GM19395 (cell line): ENCODE results near the gene PSME3IP1.

Source experiments
- ATAC-seq: cut with Tn5 transposase; IDR thresholded peaks from one replicate; pipeline ENCODE4 v1.9.1; 2021; ENCODE audit warnings: mild to moderate bottlenecking, moderate library complexity; ENCODE audit not compliant: unreplicated experiment

Gene PSME3IP1

DNA sequence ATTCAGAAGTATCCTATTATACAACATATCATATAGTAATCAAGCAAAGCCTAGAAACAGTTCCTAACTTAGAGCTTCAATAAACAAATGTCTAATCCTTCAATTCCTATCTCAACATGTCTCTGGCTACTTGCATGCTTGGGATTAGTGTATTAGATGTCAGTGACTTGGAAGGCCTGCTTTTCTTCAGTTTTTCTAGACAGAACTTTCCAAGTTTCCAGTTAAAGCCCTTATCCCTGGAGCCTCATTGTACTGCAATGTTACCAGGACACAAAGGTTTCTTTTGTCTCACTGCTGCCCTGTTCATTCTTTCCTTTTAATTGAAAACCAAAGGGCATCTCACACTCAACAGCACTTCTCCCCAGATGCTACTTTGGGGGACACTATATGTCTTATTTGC, 16.5 kb downstream of the PSME3IP1 start:
- no peak for ATAC-seq

DNA sequence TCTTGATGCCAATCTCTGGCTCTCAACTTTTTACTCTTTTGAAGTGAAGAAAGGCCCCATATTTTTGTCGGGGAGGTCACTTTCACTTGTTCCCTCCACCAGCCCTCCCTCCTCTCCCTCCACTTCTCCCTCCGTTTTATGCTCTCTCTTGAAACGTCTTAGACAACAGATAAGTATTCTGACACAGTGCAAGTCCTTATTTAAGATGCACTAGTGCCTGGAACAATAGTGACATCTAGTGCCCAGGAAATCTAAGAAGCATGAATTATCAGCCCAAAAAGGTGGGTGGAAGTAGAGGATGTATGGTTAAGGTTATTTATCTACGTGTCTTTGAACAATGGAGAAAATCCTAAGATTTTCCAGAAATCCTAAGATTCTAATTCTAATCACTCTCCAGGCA, 17.9 kb downstream of the PSME3IP1 start:
- no peak for ATAC-seq

DNA sequence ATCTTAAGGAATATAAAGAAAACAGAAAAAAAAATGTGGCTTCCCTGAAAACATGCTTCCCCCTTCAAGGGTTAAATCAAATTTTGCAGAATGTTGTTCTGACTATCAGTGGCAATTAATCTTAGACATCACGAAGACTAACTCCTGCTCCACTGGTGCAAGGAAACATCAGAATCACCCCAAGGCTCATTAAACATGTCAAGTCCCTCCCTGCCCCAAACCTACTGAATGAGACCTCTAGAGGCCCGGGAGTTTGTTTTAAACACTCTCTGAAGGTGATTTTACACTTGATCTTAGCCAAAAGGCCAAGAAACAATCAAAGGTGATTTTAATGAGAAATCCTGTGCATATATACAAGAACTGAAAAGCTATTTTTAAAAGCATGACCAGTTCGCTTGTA, 18.3 kb downstream of the PSME3IP1 start:
- no peak for ATAC-seq

DNA sequence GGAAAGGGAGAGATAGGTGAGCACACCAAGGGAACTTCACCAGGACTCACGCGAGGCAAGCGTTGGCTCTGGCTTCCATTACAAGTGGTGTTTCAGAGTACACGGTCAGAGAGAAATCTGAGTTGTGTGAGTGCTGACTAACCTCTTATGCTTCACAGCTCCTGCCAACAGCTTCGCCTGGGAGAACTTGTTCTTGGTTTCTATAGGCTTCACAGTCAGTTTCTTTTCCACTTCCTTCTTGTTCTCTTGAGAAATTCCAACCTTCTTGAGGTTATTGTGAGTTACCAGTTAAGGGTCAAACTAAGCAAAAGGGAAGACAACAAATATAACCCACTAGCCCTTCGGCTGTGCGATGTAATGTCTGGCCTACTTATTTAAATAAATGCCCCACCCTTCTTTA, 18.9 kb downstream of the PSME3IP1 start:
- ATAC-seq: no peak

DNA sequence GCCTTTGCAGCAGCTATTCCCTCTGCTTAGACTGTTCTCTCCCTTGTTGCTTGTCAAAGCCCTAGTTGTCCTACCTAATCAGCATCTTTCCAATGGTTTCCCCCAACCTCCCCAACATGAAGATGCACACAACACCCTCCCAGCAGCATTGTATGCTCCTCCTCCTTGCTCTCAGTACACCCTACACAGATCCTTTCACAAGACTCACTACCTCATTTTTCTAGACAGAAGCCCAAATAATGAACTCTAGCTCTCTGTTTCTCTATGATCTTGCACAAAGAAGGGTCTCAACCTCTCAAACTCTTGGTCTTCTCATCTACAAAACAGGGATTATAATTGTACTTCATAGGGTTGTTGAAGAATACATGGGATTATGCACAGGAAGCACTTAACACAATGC, 19.4 kb downstream of the PSME3IP1 start:
- ATAC-seq: no peak

DNA sequence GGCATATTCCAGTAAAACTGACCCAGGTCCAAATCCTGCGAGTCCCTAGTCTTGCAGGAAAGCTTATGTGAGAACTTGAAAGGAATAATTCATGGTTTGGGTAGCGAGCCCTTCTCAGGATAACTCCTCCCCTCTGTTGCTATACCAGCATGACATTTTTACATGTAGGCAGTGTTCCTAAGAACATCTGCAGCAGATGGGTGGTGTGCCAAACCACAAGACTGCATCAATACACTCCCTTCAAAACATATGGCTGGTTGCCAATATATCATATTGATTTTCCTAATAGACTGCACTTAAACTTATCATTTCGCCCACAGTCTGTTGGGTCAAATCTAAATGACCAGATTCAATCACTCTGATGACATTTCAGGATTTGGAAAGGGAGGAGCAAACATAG, 19.9 kb downstream of the PSME3IP1 start:
- no peak for ATAC-seq

DNA sequence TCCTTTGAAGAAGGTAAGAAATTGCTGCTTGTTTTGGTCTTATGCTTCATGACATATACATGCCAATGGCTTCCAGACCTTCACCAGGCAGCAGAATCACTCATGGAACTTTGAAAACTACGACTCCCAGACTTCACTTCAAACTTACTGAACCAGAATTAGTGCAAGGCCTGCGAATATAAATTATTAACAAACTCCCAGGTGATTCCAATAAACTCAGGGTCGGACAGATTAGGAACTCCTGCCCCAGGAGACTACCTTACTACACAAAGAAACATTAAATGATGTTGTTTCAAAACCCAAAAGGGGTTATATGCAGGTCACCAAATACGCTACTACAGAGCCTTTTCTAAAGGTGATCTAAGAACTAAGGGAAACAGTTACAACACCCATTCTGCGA, 20.4 kb downstream of the PSME3IP1 start:
- no peak for ATAC-seq

DNA sequence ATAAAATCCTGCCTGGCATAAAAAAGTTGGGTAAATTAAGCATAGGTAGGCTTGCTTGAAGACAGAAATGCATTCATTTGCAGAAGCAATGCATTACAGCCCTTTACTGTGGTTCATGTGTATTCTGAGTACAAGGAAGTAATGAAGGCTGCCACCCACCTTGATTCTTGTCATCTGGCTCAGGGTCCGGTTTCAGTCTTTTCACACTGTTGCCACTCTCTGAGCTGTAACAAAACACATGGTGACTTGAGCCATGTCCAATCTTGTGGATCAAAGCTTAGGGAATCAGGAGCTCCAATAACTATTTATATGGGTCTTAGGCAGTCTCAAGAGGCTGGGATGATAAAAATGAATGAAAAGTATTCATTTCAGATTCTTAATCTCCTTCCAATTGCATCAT, 22.0 kb downstream of the PSME3IP1 start:
- no peak for ATAC-seq

DNA sequence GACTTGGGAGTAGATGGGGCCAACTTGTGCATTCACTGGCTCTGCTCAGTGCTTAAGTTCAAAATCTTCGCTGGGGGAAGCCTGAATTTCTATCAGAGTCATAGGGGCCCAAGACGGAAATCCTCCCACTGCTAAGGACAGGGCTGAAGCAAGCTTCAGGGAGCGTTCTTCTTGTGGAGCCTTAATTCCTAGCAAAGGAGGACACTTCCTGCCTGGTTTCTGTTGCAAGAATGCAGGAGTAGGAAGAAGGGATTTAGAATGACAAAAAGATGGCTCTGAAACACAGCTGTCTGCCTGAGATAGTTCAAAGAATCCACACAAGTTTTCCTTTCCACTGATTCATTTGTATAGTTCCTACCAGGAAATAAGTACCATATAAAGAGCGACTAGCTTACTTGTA, 26.4 kb downstream of the PSME3IP1 start:
- ATAC-seq: no peak

DNA sequence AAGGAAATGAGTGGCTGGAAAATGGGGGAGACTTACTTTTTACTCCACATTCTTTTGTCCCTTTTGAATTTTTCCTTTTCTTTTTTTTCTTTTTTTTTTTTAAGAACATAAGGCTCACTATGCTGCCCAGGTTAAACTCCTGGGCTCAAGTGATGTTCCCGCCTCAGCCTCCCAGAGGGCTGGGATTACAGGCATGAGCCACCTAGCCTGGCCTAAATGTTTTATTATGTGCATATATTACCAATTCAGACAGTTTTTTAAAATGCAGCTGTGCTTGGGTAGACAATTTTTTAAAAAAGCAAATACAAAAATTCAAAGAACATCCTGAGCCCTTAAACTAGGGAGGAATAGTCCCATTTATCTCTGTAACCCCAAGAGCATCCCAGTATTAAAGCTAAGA, 28.3 kb downstream of the PSME3IP1 start:
- no peak for ATAC-seq

DNA sequence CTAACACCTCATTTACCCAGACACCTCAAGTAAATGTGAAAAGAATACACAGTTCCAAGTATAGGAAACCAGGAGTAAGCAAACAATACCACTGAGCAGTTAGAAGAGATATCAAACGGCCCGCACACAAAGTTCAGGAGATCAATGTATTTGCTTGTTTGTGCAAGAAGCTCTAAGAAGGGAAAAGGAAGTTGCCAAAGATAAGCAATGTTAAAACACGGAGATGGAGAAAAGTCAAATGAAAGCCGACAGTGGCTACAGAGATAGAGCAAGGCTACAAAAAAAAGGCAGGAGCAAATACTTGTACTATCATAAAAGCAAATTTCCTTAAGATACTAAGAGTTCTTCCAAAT, 29.5 kb downstream of the PSME3IP1 start:
- no peak for ATAC-seq

DNA sequence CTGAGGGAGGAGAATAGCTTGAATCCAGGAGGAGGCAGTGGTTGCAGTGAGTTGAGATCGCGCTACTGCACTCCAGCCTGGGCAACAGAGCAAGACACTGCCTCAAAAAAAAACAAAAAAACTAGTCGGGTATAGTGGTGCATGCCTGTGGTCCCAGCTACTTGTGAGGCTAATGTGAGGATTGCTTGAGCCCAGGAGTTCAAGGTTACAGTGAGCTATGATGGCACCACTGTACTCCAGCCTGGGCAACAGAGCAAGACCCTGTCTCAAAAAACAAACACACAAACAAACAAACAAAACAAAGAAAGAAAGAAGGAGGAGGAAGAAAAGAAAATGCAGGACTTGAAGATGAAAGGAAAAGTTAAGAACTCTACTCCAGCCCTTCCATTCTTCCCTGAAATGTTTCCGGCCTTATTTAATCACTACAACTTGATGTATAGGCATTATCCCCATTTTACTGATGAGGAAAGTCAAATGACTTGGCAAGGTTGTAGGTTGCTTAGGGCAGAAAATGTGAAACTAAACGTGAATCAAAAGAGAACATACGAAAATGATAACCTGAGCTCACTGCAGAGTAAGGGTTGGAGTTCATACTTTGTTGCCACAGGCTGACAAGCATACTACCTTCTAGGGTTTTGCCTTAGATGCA, 30.0 kb downstream of the PSME3IP1 start:
- ATAC-seq: no peak

DNA sequence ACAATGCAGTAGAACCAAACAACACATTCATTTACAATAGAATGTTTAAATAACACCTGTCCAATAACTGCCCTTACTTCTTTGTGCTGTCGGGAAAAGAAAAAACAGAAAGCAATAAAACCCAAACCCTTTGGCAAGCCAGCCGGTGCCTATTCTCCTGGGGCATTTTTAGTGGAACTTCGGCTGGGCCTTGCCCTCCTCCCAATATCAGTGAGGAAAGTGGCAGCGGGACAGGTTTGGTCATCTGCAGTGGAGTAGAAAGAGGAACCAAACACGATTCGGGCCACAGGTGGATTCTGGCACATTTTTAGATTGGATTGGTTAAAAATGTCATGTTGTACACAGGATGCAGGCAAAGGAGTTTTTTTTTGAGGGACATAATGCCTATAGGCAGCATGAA, 32.0 kb downstream of the PSME3IP1 start:
- no peak for ATAC-seq

DNA sequence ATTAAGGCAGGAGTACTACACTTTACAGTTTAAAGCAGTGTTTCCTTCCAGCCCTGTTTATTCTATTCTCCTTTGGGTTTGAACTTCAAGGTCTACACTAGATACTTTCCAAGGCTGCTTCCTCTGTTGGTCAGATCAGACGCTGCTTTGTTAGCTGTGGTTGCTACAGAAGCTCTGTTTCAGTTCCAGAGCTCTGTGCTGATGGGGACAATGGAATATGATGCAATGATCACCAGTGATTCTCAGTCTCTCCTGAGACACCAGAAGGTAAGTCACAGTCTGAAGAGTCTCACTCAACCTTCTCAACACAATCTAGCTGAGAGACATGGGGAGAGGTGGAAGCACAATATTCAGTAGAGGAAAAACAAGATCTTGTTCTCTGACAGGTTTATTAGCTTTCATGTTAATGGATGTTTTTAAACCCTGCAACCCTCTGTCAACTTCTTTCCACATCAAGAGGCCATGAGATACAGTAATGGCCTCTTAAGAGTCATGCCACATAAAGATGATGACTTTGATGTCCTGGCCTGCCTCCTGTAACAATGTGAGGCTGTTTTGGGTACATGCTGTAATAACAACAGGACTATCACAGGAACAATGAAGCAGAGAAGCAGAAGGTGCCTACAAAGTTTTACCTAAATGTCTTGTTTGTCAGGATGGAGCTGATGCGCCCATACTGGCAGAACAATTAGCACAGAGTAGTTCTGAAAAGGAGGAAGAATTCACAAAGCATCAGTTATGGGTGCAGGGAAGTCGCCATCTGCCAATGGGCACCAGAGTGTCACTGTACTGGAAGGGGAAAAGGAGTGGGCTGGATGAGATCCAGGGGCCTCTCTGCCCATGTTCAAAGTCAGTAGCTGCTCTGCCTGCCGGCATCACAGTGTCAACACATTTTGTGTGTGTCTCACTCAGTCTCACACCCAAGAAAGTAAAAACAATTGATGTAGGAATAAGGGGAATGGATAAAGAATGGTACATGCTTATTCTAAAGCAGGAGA, 33.4 kb downstream of the PSME3IP1 start:
- no peak for ATAC-seq

DNA sequence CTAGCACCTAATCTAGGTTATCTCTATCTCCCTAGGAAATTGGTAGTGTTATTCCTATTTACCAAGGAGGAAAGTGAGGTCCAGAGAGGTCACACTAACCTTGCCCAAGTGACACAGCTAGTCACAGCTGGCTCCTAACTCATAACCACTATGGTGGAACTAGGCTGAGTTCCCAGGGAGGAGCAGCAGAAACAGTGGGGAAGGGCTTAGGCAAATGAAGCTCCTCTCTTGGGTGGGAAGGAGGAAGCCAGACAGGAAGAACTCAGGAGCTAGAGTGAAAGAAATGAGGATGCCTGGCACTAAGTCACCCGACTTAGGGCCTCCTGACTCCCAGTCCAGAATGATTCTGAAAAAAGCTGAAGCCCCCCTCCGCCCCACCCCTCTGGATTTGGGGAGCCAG, 34.5 kb downstream of the PSME3IP1 start:
- no peak for ATAC-seq

DNA sequence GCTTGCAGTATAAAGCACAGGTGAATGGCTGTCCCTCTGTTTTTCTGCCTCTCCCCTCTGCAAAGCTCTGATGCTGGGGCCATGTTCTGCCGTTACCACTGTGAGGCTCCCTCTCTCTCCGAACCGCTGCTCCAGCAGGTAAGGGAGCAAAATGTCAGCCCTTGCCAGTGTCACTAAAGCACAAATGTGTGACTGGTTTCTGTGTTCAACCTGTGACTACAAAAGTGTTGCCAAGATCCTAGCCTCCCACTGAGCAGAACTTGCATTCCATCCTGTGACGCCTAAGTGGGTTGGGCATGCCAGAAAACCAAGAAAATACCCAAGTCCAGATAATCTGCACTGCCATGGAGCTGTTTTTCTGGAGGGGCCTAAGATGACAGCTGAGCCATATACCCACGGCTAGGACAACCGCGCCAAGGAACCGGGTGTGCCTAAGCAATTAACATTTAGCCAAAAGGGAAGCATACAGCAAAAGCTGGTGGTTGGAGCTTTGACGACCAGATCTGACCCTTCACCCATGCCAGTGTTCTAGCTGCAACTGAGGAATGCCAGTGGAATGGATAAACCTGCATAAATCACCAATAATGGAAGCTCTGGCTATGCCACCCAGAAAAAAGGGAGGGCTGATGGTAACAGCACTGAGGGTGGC, 35.0 kb downstream of the PSME3IP1 start:
- no peak for ATAC-seq

DNA sequence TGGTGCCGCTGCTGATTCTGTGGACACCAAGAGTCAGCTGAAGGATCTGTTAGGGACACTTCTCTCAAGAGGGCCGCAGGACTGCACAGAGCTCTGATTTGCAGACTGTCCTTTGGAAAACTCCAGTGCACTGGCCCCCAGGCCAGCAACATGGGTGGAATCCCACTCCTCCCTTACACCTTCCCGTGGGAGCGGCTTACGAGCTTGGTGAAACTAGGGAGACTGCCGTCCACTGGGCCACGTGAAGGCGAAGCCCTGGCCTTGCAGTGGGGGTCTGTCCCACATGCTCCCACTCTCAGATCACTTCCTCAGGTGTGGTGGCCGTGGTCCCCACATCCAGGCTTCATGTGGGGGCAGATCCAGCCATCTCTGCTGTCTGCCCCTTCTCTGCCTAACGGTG, 36.4 kb downstream of the PSME3IP1 start:
- no peak for ATAC-seq

DNA sequence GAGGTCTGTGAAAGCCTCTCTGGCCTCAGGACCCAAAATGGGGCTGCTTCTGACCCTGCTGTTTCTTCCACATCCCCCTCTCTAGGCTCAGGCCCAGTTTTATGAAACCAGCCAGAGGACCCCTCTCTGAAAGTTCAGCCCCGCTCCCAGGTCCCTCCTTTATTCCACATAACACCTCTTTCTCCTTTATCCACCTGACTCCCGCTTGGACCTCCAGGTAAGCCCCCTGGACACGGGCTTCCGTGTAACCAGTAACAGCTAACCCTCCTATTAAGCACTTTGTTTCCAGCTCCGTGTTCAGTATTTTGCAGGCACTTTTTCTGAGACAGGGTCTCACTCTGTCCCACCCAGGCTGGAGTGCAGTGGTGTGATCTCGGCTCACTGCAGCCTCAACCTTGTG, 37.4 kb downstream of the PSME3IP1 start:
- no peak for ATAC-seq

DNA sequence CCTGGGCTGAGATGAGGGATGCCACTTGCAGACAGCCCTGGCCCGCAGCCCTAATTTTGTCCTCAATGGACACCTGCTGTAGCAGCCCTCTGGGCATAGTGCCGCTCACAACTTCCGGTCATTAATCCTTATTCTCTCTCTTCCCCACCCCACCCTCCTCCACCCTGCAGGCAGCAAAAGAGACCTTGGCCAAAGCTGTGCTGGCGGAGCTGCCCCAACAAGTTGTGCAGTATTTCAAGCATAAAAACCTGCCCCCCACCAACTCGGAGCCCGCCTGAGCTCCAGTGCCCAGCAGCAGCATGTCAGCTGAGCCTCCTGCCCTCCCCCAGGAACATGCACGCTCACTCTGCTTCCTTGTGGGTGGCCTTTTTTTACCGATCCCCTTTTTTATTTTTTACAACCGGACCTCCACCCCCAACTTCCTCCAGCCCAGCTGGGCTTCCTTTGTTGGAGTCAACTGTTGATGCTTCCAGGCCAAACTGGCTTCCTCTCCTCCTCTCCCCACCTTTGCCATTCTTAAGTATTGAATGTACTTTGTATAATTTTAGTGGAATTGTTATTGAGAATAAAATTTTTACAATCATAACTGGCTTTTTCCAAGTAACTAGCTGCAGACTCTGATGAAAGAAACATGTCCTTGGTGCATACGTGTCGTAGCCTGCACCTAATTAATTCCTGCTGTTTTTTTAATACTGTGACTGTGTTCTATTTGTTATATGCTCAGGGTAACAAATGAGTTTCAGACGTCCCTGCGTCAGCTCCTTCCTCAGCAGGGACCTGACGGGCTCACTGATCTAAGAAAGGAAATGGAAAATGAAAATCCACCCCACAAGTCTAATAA, 38.2 kb downstream of the PSME3IP1 start:
- ATAC-seq: no peak

DNA sequence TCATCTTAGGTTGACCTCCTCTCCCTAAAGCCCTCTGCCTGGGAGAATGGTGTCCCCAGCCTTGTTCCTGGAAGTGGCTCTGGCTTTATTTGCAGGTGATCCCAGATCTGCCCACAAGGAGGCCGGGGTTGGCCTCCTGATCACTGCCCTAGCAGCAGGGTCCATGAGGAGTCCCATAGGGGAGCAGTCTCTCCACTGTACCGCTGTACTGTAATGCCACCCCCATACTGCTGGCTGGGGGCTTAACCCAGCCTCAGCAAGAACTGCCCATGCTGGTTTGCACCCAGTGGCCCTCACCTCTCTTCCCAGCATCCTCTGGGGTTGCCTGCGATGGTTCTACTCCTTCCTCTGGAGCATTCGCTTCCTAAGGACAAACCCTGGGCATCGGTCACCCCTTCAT, 39.1 kb downstream of the PSME3IP1 start:
- no peak for ATAC-seq

DNA sequence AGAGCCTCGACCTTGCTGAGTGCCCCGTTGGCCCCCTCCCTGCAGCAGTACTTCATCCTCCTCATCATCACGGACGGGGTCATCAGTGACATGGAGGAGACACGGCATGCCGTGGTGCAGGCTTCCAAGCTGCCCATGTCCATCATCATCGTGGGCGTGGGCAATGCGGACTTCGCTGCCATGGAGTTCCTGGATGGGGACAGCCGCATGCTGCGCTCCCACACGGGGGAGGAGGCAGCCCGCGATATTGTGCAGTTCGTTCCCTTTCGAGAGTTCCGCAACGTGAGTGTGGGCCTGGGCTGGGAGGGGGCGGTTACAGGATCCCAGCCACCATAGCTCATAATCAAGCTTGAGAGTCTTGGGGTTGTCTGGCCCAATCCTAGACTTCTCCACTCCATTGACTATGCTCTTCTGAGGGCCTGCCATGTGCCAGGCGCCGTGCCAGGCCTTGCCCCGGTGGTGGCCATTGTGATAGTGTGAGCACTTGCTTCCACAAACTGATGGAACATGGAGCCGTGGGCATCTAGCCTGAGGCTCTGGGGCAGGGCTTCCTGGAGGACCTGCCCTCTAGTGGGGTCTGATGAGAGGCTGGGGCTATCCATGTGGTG, 39.7 kb downstream of the PSME3IP1 start:
- ATAC-seq: no peak
